A673 (cell line): Measurements from ENCODE around the gene GPLD1. TPM values are rescaled to one million over a fixed set of nuclear protein-coding genes. Genes with fewer than 3 reads are reported as not detected.

Experiments used
- BruUV-seq: library from RNA; stranded (reverse); fragments of 400-500 nt; replicated peaks from 2 replicates; lab custom pipeline; 2021; lab: Mats Ljungman, UMichigan
- CTCF ChIA-PET: fragments of 300-600 bp; sonication (Branson Sonifier 250); formaldehyde crosslinking; loops from one replicate; lab custom pipeline; 2022; ENCODE audit warnings: antibody characterized with exemption; lab: Charles Lee
- POLR2A ChIA-PET: fragments of 300-600 bp; sonication (Branson Sonifier 250); formaldehyde crosslinking; loops from one replicate; lab custom pipeline; 2022; ENCODE audit warnings: antibody characterized with exemption; ENCODE audit not compliant: low non-redundant PET; lab: Charles Lee
- DNase-seq: peaks from one replicate; pipeline ENCODE4 v3.0.0-alpha.2; 2015; ENCODE audit warnings: low spot score
- H3K27ac ChIP-seq: fragments of 200-600 bp; sonication (generic); 2 replicates; pipeline ENCODE4 v1.5.1; 2016; ENCODE audit warnings: mixed run types, low read depth, mild to moderate bottlenecking, mixed read lengths, antibody characterized with exemption, low read length; ENCODE audit not compliant: poor library complexity, severe bottlenecking
- H3K27me3 ChIP-seq: fragments of 200-600 bp; sonication (generic); replicated peaks from 2 replicates; pipeline ENCODE4 v1.6.1; 2017; ENCODE audit warnings: mixed run types, low read depth, mild to moderate bottlenecking, mixed read lengths, antibody characterized with exemption, low read length; ENCODE audit not compliant: insufficient read depth, poor library complexity
- H3K36me3 ChIP-seq: fragments of 200-600 bp; sonication (generic); 2 replicates; pipeline ENCODE4 v1.6.1; 2016; ENCODE audit warnings: mixed run types, mild to moderate bottlenecking, mixed read lengths, antibody characterized with exemption, low read length; ENCODE audit not compliant: insufficient read depth, poor library complexity, severe bottlenecking
- H3K4me1 ChIP-seq: fragments of 200-600 bp; sonication (generic); 2 replicates; pipeline ENCODE4 v1.6.1; 2017; ENCODE audit warnings: mixed run types, mild to moderate bottlenecking, mixed read lengths, antibody characterized with exemption, low read length; ENCODE audit not compliant: insufficient read depth, poor library complexity, severe bottlenecking
- H3K4me3 ChIP-seq: fragments of 200-600 bp; sonication (generic); 2 replicates; pipeline ENCODE4 v1.5.1; 2016; ENCODE audit warnings: low read depth, mixed run types, mild to moderate bottlenecking, mixed read lengths, low read length; ENCODE audit not compliant: poor library complexity, severe bottlenecking
- H3K9me3 ChIP-seq: fragments of 200-600 bp; sonication (generic); 2 replicates; pipeline ENCODE4 v1.6.1; 2016; ENCODE audit warnings: mixed run types, low read depth, mild to moderate bottlenecking, mixed read lengths, antibody characterized with exemption, low read length; ENCODE audit not compliant: poor library complexity, severe bottlenecking
- EZH2 ChIP-seq: fragments of 200-600 bp; sonication (generic); IDR thresholded peaks from 2 replicates; pipeline ENCODE4 v1.6.1; 2017; ENCODE audit warnings: borderline replicate concordance, low read depth, mild to moderate bottlenecking, mixed read lengths, antibody characterized with exemption, low read length; ENCODE audit not compliant: poor library complexity, severe bottlenecking
- intact Hi-C: fragments of 100-400 bp; cut with micrococcal nuclease; formaldehyde crosslinking; loops from one replicate; pipeline ENCODE4 v1.10.0; 2022; ENCODE audit not compliant: unreplicated experiment
- total RNA-seq: library from RNA; stranded (reverse); gene quantifications from 2 replicates; pipeline ENCODE4 v1.2.3, GENCODE V29; 2021
- TF ChIP-seq, protein P1 (sequence below): fragments of 300-800, 200-600 bp; sonication (generic); conservative IDR thresholded peaks from 2 replicates; pipeline ENCODE4 v1.5.1; 2017; ENCODE audit warnings: low read depth, mild to moderate bottlenecking, antibody characterized with exemption, low read length, moderate library complexity, mixed read lengths

GPLD1 gene
- total RNA-seq, 1 experiment from 2014 or later, result 1.1 TPM

GRCh38 chr6:24458941-24459340 lies 30.4 kb downstream of the GPLD1 start:
- no peak for DNase-seq
- Histone ChIP-seq H3K36me3 (no peaks in the 10 kb centered on the region), H3K9me3 (no peaks in the 10 kb centered on the region), H3K4me1 (no peaks in the 10 kb centered on the region), H3K27me3 (peaks cover 3% of the 10 kb centered on the region), H3K4me3 (no peak overlapping the region), H3K27ac (no peak overlapping the region)
- TF ChIP-seq, protein P1, sequence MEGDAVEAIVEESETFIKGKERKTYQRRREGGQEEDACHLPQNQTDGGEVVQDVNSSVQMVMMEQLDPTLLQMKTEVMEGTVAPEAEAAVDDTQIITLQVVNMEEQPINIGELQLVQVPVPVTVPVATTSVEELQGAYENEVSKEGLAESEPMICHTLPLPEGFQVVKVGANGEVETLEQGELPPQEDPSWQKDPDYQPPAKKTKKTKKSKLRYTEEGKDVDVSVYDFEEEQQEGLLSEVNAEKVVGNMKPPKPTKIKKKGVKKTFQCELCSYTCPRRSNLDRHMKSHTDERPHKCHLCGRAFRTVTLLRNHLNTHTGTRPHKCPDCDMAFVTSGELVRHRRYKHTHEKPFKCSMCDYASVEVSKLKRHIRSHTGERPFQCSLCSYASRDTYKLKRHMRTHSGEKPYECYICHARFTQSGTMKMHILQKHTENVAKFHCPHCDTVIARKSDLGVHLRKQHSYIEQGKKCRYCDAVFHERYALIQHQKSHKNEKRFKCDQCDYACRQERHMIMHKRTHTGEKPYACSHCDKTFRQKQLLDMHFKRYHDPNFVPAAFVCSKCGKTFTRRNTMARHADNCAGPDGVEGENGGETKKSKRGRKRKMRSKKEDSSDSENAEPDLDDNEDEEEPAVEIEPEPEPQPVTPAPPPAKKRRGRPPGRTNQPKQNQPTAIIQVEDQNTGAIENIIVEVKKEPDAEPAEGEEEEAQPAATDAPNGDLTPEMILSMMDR, result no peak
- TF ChIP-seq EZH2, result no peak
- intact Hi-C loops, result no loop called here
- POLR2A ChIA-PET, result interaction anchor here (0.7 kb wide), 1 partner anchor 110 kb away, joined by 5 read pairs; no protein-coding TSS in a partner anchor
- no TSS peak for BruUV-seq
- CTCF ChIA-PET, result no interaction called here

DNA sequence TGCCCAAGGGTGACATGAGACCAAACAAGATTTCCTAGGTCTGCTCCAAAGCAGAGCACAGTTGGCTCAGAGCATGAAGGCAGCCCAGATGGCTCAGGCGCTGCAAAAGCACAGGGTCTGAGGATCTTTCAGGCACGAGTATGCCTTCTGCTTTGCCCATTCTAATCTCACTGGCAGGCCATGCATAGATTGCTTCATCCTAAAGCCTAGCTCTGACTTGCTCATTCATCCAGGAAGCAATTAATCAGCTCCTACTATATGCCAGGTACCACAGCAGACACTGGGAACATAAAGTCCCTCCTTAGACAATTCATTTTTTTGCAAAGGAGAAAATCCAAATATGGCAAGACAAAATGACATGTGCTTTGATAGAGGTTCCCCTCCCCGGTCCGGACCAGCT lies 31.2 kb downstream of the GPLD1 start:
- no peak for DNase-seq
- ChIA-PET CTCF (no interaction called here), POLR2A (no interaction called here)
- intact Hi-C loops, result no loop called here
- BruUV-seq, result no TSS peak
- Histone ChIP-seq H3K9me3 (no peaks in the 10 kb centered on the region), H3K27me3 (peaks cover 2% of the 10 kb centered on the region), H3K27ac (no peak overlapping the region), H3K4me3 (no peak overlapping the region), H3K4me1 (no peaks in the 10 kb centered on the region), H3K36me3 (no peaks in the 10 kb centered on the region)
- TF ChIP-seq, protein P1, result no peak

DNA sequence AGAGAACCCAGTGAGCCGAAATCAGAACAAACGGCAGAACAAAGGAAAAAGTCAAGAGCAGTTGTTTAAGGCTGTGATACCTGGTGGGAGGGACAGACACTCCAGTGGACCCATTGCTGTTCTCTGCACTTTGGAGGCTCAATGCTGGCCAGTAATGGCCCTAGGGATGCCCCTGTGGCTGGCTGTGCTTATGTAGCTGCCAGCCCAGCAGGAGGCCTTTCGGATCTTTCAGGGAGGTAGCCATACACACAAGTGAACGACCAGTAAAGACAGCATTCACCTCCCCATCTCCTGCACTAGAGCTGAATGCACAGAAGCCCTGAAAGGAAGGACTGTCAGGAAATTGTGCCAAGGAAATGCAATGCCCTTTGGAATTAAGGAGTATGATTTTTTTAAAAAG lies 34.3 kb downstream of the GPLD1 start:
- POLR2A ChIA-PET, result no interaction called here
- TF ChIP-seq, protein P1, result no peak
- no peak for TF ChIP-seq EZH2
- BruUV-seq, result no TSS peak
- intact Hi-C loops, result no loop called here
- CTCF ChIA-PET, result no interaction called here
- Histone ChIP-seq H3K4me1 (no peaks in the 10 kb centered on the region), H3K9me3 (no peaks in the 10 kb centered on the region), H3K27ac (no peak overlapping the region), H3K36me3 (no peaks in the 10 kb centered on the region), H3K4me3 (no peak overlapping the region), H3K27me3 (no peaks in the 10 kb centered on the region)
- no peak for DNase-seq
